B cell (primary cell): ENCODE measurements around the gene TMEM87B. TPM values are rescaled to one million over a fixed set of nuclear protein-coding genes. Genes with fewer than 3 reads are reported as not detected.

Source experiments
- ATAC-seq: fragments of 200-7000 bp; cut with Tn5 transposase; one replicate; pipeline ENCODE4 v1.10.0; 2021; ENCODE audit warnings: low read depth, mild to moderate bottlenecking, moderate number of reproducible peaks, moderate library complexity
- CTCF ChIA-PET: fragments of 350-600 bp; sonication (Branson Sonifier 250); formaldehyde crosslinking; loops from one replicate; lab custom pipeline; 2021; ENCODE audit warnings: antibody characterized with exemption, inconsistent platforms; lab: Charles Lee
- POLR2A ChIA-PET: fragments of 350-600 bp; sonication (Branson Sonifier 250); formaldehyde crosslinking; loops from one replicate; lab custom pipeline; 2021; ENCODE audit warnings: antibody characterized with exemption; lab: Charles Lee
- DNase-seq: peaks from one replicate; pipeline ENCODE4 v3.0.0; 2013
- H2AFZ ChIP-seq: 2 replicates; pipeline ENCODE4 v1.6.1; 2012; ENCODE audit warnings: mild to moderate bottlenecking, low read depth, low read length; ENCODE audit not compliant: insufficient read depth, poor library complexity, severe bottlenecking
- H3K27ac ChIP-seq, 2 donors: 1 replicate in 1 of 2; 2 replicates in 1 of 2; pipeline ENCODE4 v1.5.1; 2012 to 2013; ENCODE audit warnings: low read length in 2 of 2, mild to moderate bottlenecking in 2 of 2, moderate library complexity in 1 of 2
- H3K27me3 ChIP-seq, 4 experiments: fragments of 200-600 bp in 1 of 4; sonication (generic) in 1 of 4; replicated peaks in 1 of 4; 1 replicate in 2 of 4; 2 replicates in 2 of 4; pipeline versions ENCODE4 v1.6.1 to v1.7.0; 2013 to 2016; ENCODE audit warnings: low read length in 3 of 4, mild to moderate bottlenecking in 2 of 4, mixed read lengths in 1 of 4, moderate library complexity in 1 of 4; ENCODE audit not compliant: insufficient read depth in 4 of 4, control insufficient read depth in 3 of 4; ENCODE audit errors: control extremely low read depth in 1 of 4
- H3K36me3 ChIP-seq, 2 experiments: replicated peaks in 1 of 2; 1 replicate in 1 of 2; 2 replicates in 1 of 2; pipeline versions ENCODE4 v1.6.1 to v1.7.1; 2013; ENCODE audit warnings: low read length in 1 of 2; ENCODE audit not compliant: insufficient read depth in 2 of 2, control insufficient read depth in 1 of 2; ENCODE audit errors: control extremely low read depth in 1 of 2, extremely low read depth in 1 of 2
- H3K4me1 ChIP-seq, 2 donors: fragments of 200-600 bp in 1 of 2; sonication (generic) in 1 of 2; 1 replicate in 1 of 2; 2 replicates in 1 of 2; pipeline versions ENCODE4 v1.5.1 to v1.6.1; 2013 to 2017; ENCODE audit warnings: low read length in 2 of 2; ENCODE audit not compliant: control insufficient read depth in 2 of 2, insufficient read depth in 2 of 2
- H3K4me2 ChIP-seq: replicated peaks from 2 replicates; pipeline ENCODE3; 2012; ENCODE audit warnings: mild to moderate bottlenecking, low read depth, low read length; ENCODE audit not compliant: poor library complexity, severe bottlenecking
- H3K4me3 ChIP-seq, 5 experiments: fragments of 200-600 bp in 1 of 5; sonication (generic) in 1 of 5; 1 replicate in 3 of 5; 2 replicates in 2 of 5; pipeline versions ENCODE4 v1.5.1 to v1.7.0; 2011 to 2016; ENCODE audit warnings: low read length in 4 of 5, mild to moderate bottlenecking in 4 of 5, low read depth in 2 of 5, control low read depth in 1 of 5, moderate library complexity in 1 of 5; ENCODE audit not compliant: insufficient read depth in 1 of 5; ENCODE audit errors: control extremely low read depth in 1 of 5, extremely low read depth in 1 of 5
- H3K79me2 ChIP-seq: fragments of 200-600 bp; sonication (generic); one replicate; pipeline ENCODE4 v1.6.0; 2016; ENCODE audit warnings: low read length; ENCODE audit not compliant: control insufficient read depth, insufficient read depth
- H3K9ac ChIP-seq: fragments of 200-600 bp; sonication (generic); 2 replicates; pipeline ENCODE4 v1.6.1; 2017; ENCODE audit warnings: mild to moderate bottlenecking, low read length, moderate library complexity
- H3K9me3 ChIP-seq, 3 donors: one replicate each; pipeline versions ENCODE4 v1.6.1 to v1.7.1; 2013; ENCODE audit warnings: low read length in 2 of 3; ENCODE audit not compliant: control insufficient read depth in 2 of 3, insufficient read depth in 1 of 3; ENCODE audit errors: control extremely low read depth in 1 of 3
- H4K20me1 ChIP-seq: 2 replicates; pipeline ENCODE4 v1.6.0; 2012; ENCODE audit warnings: mild to moderate bottlenecking, low read length; ENCODE audit not compliant: insufficient read depth, control insufficient read depth, poor library complexity, severe bottlenecking
- H3K27ac Mint-ChIP-seq: one replicate; pipeline ENCODE4 v1.8.0; 2021; ENCODE audit warnings: mixed read lengths
- H3K27me3 Mint-ChIP-seq: one replicate; pipeline ENCODE4 v1.8.0; 2021; ENCODE audit warnings: mixed read lengths
- H3K4me1 Mint-ChIP-seq: one replicate; pipeline ENCODE4 v1.8.0; 2021; ENCODE audit warnings: mixed read lengths
- H3K4me3 Mint-ChIP-seq: one replicate; pipeline ENCODE4 v1.8.0; 2021; ENCODE audit warnings: mixed read lengths
- H3K9me3 Mint-ChIP-seq: one replicate; pipeline ENCODE4 v1.8.0; 2022; ENCODE audit warnings: mixed read lengths; ENCODE audit not compliant: insufficient read depth
- EZH2 ChIP-seq: IDR thresholded peaks from 2 replicates; pipeline ENCODE4 v1.6.1; 2012; ENCODE audit warnings: borderline replicate concordance, low read depth, mild to moderate bottlenecking, moderate library complexity, low read length; ENCODE audit not compliant: insufficient read depth, poor library complexity, severe bottlenecking
- WGBS: methylation state at CpG from one replicate; pipeline ENCODE4 v1.1.5; 2013; ENCODE audit warnings: missing lambda C conversion rate; ENCODE audit not compliant: insufficient coverage; 5-methylcytosine and 5-hydroxymethylcytosine counted together
- intact Hi-C: fragments of 100-400 bp; cut with micrococcal nuclease; formaldehyde crosslinking; loops from one replicate; pipeline ENCODE4 v1.10.0; 2022
- polyA plus RNA-seq: library from polyadenylated mRNA; depleted of rRNA; stranded (reverse); fragments of >200 nt; gene quantifications from 2 replicates; pipeline ENCODE4 v1.2.3, GENCODE V29; 2012
- total RNA-seq, 2 donors: library from RNA; stranded (reverse); fragments of 120-200 nt in 1 of 2; gene quantifications; 1 replicate in 1 of 2; 2 replicates in 1 of 2; pipeline versions ENCODE4 v1.2.3 to v1.2.4, GENCODE V29; 2013 to 2022
- TF ChIP-seq, protein P1 (sequence below): fragments of 200-600 bp; IDR thresholded peaks from one replicate; pipeline ENCODE4 v1.8.0; 2022; ENCODE audit warnings: antibody characterized with exemption, mild to moderate bottlenecking

TMEM87B gene
- total and polyA plus RNA-seq, 2 donors (not counting 1 experiment from before 2014, with no cell fraction given): 9.4 to 21.0 TPM

DNA sequence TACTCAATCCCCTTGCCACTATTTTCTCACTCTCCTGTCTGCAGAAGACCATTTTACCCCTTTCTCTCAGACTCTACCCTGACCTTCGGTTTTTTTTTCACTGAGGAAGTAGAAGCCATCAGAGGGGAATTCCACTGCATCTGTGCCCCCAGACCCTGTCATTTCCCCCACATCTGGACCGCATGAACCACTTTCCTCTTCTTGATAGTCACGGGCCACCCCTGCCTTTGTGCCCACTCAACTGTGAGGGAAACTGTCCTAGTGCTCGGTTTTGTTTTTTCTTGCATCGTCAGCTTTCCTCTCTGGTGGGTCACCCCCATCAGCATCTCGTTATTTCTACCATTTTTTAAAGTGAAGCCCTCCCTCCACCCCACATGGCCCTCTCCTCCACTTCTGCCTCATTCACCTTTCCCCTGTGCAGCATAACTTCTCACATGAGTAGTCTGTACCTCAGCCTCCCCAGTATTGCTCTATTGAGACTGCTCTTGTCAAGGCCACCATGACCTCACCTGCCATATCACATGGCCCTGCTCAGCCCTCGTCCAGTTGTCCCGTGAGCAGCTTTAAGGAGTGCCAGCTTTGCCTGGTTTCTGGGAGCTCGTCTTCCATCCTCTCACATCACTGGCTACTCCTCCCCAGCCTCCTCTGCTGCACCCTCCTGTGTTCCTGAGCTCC is 32.4 kb downstream of the TMEM87B start:
- Histone ChIP-seq H4K20me1 (no peaks in the 10 kb centered on the region), H3K4me1 (peaks cover 18 to 24% of the 10 kb centered on the region in 2 donors), H3K4me2 (peak overlapping the region; percentile 44), H3K79me2 (peaks cover 3% of the 10 kb centered on the region), H2AFZ (peak overlapping the region; percentile 14), H3K27ac (peak overlapping the region; percentile 42 to 82), H3K27me3 (no peaks in the 10 kb centered on the region), H3K4me3 (no peak overlapping the region), H3K9me3 (no peaks in the 10 kb centered on the region), H3K36me3 (peaks cover 6 to 71% of the 10 kb centered on the region in 2 experiments), H3K9ac (peak overlapping the region; percentile 12)
- Mint-ChIP-seq H3K27me3 (no peaks in the 10 kb centered on the region), H3K27ac (peak overlapping the region; percentile 86), H3K4me1 (peaks cover 31% of the 10 kb centered on the region), H3K9me3 (no peaks in the 10 kb centered on the region), H3K4me3 (peak overlapping the region; percentile 53)
- ATAC-seq: peak; percentile 92
- intact Hi-C loops: no loop called here
- peak; percentile 84 for DNase-seq
- POLR2A ChIA-PET: no interaction called here
- WGBS: 31% methylated on average over 9 of the region's 9 CpGs
- TF ChIP-seq, protein P1, sequence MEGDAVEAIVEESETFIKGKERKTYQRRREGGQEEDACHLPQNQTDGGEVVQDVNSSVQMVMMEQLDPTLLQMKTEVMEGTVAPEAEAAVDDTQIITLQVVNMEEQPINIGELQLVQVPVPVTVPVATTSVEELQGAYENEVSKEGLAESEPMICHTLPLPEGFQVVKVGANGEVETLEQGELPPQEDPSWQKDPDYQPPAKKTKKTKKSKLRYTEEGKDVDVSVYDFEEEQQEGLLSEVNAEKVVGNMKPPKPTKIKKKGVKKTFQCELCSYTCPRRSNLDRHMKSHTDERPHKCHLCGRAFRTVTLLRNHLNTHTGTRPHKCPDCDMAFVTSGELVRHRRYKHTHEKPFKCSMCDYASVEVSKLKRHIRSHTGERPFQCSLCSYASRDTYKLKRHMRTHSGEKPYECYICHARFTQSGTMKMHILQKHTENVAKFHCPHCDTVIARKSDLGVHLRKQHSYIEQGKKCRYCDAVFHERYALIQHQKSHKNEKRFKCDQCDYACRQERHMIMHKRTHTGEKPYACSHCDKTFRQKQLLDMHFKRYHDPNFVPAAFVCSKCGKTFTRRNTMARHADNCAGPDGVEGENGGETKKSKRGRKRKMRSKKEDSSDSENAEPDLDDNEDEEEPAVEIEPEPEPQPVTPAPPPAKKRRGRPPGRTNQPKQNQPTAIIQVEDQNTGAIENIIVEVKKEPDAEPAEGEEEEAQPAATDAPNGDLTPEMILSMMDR: no peak
- TF ChIP-seq EZH2: no peak
- CTCF ChIA-PET: interaction anchor here (0.8 to 1.1 kb wide), 2 partner anchors 200 to 248 kb away, joined by 3 read pairs; no protein-coding TSS in a partner anchor

DNA sequence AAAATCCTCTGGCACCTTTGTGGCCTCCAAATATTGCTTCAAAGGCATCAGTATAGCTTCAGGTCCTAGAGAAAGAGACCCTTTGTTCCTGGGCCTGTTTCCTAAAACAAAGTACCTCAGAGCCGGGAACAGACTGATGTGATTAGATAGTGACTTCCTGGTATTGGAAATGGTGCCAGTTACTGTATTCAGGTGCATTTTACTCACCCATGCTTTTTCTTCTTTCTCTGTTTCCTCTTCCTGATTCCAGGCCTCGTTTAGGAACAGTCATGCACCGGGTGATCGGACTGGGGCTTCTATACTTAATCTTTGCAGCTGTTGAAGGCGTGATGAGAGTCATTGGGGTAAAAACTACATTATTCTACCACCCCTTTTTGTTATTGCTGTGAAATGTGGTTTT is 34.3 kb downstream of the TMEM87B start:
- H3K27me3 Mint-ChIP-seq: no peaks in the 10 kb centered on the region
- H3K4me1 ChIP-seq: peaks cover 18 to 24% of the 10 kb centered on the region in 2 donors
- TF ChIP-seq, protein P1: no peak
- TF ChIP-seq EZH2: no peak
- no peak overlapping the region for H3K27ac Mint-ChIP-seq
- WGBS: no CpG with 5 or more reads among the region's 5 CpGs
- no peak overlapping the region for H3K4me3 ChIP-seq
- H3K9ac ChIP-seq: no peak overlapping the region
- no peaks in the 10 kb centered on the region for H3K9me3 Mint-ChIP-seq
- intact Hi-C loops: no loop called here
- H3K9me3 ChIP-seq: no peaks in the 10 kb centered on the region
- H3K27me3 ChIP-seq: no peaks in the 10 kb centered on the region
- peaks cover 3% of the 10 kb centered on the region for H3K79me2 ChIP-seq
- ATAC-seq (no peak), DNase-seq (no peak)
- H3K36me3 ChIP-seq: peaks cover 4 to 61% of the 10 kb centered on the region in 2 experiments
- POLR2A ChIA-PET: interaction anchor here (0.5 kb wide), 1 partner anchor 207 kb away, joined by 5 read pairs; no protein-coding TSS in a partner anchor
- H3K4me1 Mint-ChIP-seq: peaks cover 32% of the 10 kb centered on the region
- no peaks in the 10 kb centered on the region for H4K20me1 ChIP-seq
- H3K27ac ChIP-seq: no peak overlapping the region
- no peak overlapping the region for H3K4me2 ChIP-seq
- H2AFZ ChIP-seq: no peak overlapping the region
- CTCF ChIA-PET: interaction anchor here (1.0 kb wide), 1 partner anchor 42 kb away, joined by 3 read pairs; no protein-coding TSS in a partner anchor
- H3K4me3 Mint-ChIP-seq: no peak overlapping the region
